Activated CD4-positive, alpha-beta memory T cell treated with anti-CD3 and anti-CD28 coated beads for 36 hours (primary cell): ENCODE results near the gene TRIM38. TPM values are rescaled to one million over a fixed set of nuclear protein-coding genes. Genes with fewer than 3 reads are reported as not detected.

Experiments
- CTCF ChIA-PET: fragments of 350-600 bp; sonication (Branson Sonifier 250); formaldehyde crosslinking; loops from one replicate; lab custom pipeline; 2021; ENCODE audit warnings: antibody characterized with exemption, inconsistent platforms; lab: Charles Lee
- POLR2A ChIA-PET: fragments of 350-600 bp; sonication (Branson Sonifier 250); formaldehyde crosslinking; loops from one replicate; lab custom pipeline; 2021; ENCODE audit warnings: antibody characterized with exemption; lab: Charles Lee
- DNase-seq: peaks from one replicate; pipeline ENCODE4 v3.0.0-alpha.2; 2020
- H3K27ac Mint-ChIP-seq: one replicate; pipeline ENCODE4 v1.8.0; 2021; ENCODE audit warnings: mixed read lengths
- H3K27me3 Mint-ChIP-seq: one replicate; pipeline ENCODE4 v1.8.0; 2021; ENCODE audit warnings: mixed read lengths
- H3K36me3 Mint-ChIP-seq: one replicate; pipeline ENCODE4 v1.8.0; 2021; ENCODE audit warnings: mixed read lengths
- H3K4me1 Mint-ChIP-seq: one replicate; pipeline ENCODE4 v1.8.0; 2021; ENCODE audit warnings: low read depth, mixed read lengths
- H3K4me3 Mint-ChIP-seq: one replicate; pipeline ENCODE4 v1.8.0; 2021; ENCODE audit warnings: mild to moderate bottlenecking, mixed read lengths
- H3K9me3 Mint-ChIP-seq: one replicate; pipeline ENCODE4 v1.8.0; 2021; ENCODE audit warnings: mixed read lengths
- intact Hi-C: fragments of 100-400 bp; cut with micrococcal nuclease; formaldehyde crosslinking; loops from one replicate; pipeline ENCODE4 v1.15.1; 2023
- total RNA-seq, 2 experiments: library from RNA; stranded (reverse); gene quantifications; one replicate each; pipeline ENCODE4 v1.2.3, GENCODE V29; 2021

Gene TRIM38
- total RNA-seq, 2 experiments from 2014 or later, result 29.5 to 30.8 TPM

GRCh38 chr6:25972902-25973301 is 10.3 kb downstream of the TRIM38 start:
- Mint-ChIP-seq H3K27ac (no peak overlapping the region), H3K4me1 (peaks cover 79% of the 10 kb centered on the region)

GRCh38 chr6:25973923-25974555 is 11.4 kb downstream of the TRIM38 start:
- intact Hi-C loops, result no loop called here
- Mint-ChIP-seq H3K27ac (no peak overlapping the region), H3K9me3 (no peaks in the 10 kb centered on the region), H3K27me3 (no peaks in the 10 kb centered on the region), H3K4me1 (peaks cover 69% of the 10 kb centered on the region), H3K36me3 (peaks cover 71% of the 10 kb centered on the region), H3K4me3 (no peak overlapping the region)
- ChIA-PET CTCF (interaction anchor here (1.0 to 2.3 kb wide), 4 partner anchors 12 to 44 kb away, joined by 4 to 10 read pairs (median 7); partner anchors contain the start of gene TRIM38), POLR2A (interaction anchor here (1.1 to 6.8 kb wide), 2 partner anchors 12 to 16 kb away, joined by 3 to 46 read pairs; partner anchors contain the start of gene TRIM38)
- no peak for DNase-seq

More at GRCh38 chr6:25972902-25973301, 10.3 kb downstream of the TRIM38 start:
- H3K9me3 Mint-ChIP-seq, result no peaks in the 10 kb centered on the region
- H3K27me3 Mint-ChIP-seq, result no peaks in the 10 kb centered on the region
- H3K36me3 Mint-ChIP-seq, result peaks cover 82% of the 10 kb centered on the region
- no peak for DNase-seq
- CTCF ChIA-PET, result interaction anchor here (1.2 to 1.8 kb wide), 2 partner anchors 19 to 30 kb away, joined by 3 to 9 read pairs; no protein-coding TSS in a partner anchor
- no peak overlapping the region for H3K4me3 Mint-ChIP-seq
- POLR2A ChIA-PET, result interaction anchor here (1.1 to 6.8 kb wide), 2 partner anchors 11 to 17 kb away, joined by 3 to 46 read pairs; partner anchors contain the start of gene TRIM38
- intact Hi-C loops, result no loop called here

GRCh38 chr6:25975923-25976560 is 13.4 kb downstream of the TRIM38 start:
- Mint-ChIP-seq H3K4me1 (peaks cover 61% of the 10 kb centered on the region), H3K36me3 (peaks cover 64% of the 10 kb centered on the region), H3K4me3 (no peak overlapping the region), H3K27me3 (no peaks in the 10 kb centered on the region), H3K27ac (peak overlapping the region; percentile 51), H3K9me3 (no peaks in the 10 kb centered on the region)
- DNase-seq, result no peak
- intact Hi-C loops, result loop anchor here (1.0 to 5.0 kb wide), 4 partner anchors 14 to 839 kb away; partner anchors contain the start of gene TRIM38
- CTCF ChIA-PET, result interaction anchor here (1.3 to 2.3 kb wide), 2 partner anchors 17 to 27 kb away, joined by 4 to 10 read pairs; no protein-coding TSS in a partner anchor
- POLR2A ChIA-PET, result interaction anchor here (0.8 to 6.8 kb wide), 5 partner anchors 9 to 56 kb away, joined by 3 to 46 read pairs (median 5); partner anchors contain the start of gene TRIM38

GRCh38 chr6:25980935-25981334 is 18.3 kb downstream of the TRIM38 start:
- DNase-seq, result no peak
- Mint-ChIP-seq H3K27me3 (no peaks in the 10 kb centered on the region), H3K4me3 (no peak overlapping the region), H3K27ac (peak overlapping the region; percentile 70), H3K36me3 (peaks cover 67% of the 10 kb centered on the region), H3K9me3 (no peaks in the 10 kb centered on the region), H3K4me1 (peaks cover 48% of the 10 kb centered on the region)
- ChIA-PET CTCF (interaction anchor here (1.2 to 3.7 kb wide), 4 partner anchors 11 to 22 kb away, joined by 3 to 23 read pairs (median 7); no protein-coding TSS in a partner anchor), POLR2A (interaction anchor here (1.5 kb wide), 1 partner anchor 10 kb away, joined by 3 read pairs; no protein-coding TSS in a partner anchor)
- intact Hi-C loops, result no loop called here

GRCh38 chr6:25981568-25982263 is 19.1 kb downstream of the TRIM38 start:
- H3K9me3 Mint-ChIP-seq, result no peaks in the 10 kb centered on the region
- CTCF ChIA-PET, result interaction anchor here (0.9 to 3.7 kb wide), 5 partner anchors 10 to 45 kb away, joined by 3 to 23 read pairs (median 4); no protein-coding TSS in a partner anchor
- H3K4me3 Mint-ChIP-seq, result no peak overlapping the region
- no peak for DNase-seq
- peak overlapping the region; percentile 70 for H3K27ac Mint-ChIP-seq
- H3K4me1 Mint-ChIP-seq, result peaks cover 40% of the 10 kb centered on the region
- peaks cover 64% of the 10 kb centered on the region for H3K36me3 Mint-ChIP-seq
- intact Hi-C loops, result no loop called here
- H3K27me3 Mint-ChIP-seq, result no peaks in the 10 kb centered on the region
- POLR2A ChIA-PET, result interaction anchor here (1.5 to 1.6 kb wide), 2 partner anchors 10 to 11 kb away, joined by 3 to 5 read pairs; no protein-coding TSS in a partner anchor

GRCh38 chr6:25984265-25984664 is 21.7 kb downstream of the TRIM38 start:
- POLR2A ChIA-PET, result interaction anchor here (1.0 kb wide), 1 partner anchor 36 kb away, joined by 3 read pairs; a partner anchor contains a TSS
- CTCF ChIA-PET, result no interaction called here
- DNase-seq, result no peak
- Mint-ChIP-seq H3K4me1 (peaks cover 32% of the 10 kb centered on the region), H3K4me3 (no peak overlapping the region), H3K27me3 (no peaks in the 10 kb centered on the region), H3K27ac (no peak overlapping the region), H3K9me3 (no peaks in the 10 kb centered on the region), H3K36me3 (peaks cover 67% of the 10 kb centered on the region)
- intact Hi-C loops, result no loop called here

GRCh38 chr6:25987845-25988244 is 25.2 kb downstream of the TRIM38 start:
- Mint-ChIP-seq H3K27me3 (no peaks in the 10 kb centered on the region), H3K4me3 (no peak overlapping the region), H3K4me1 (peaks cover 26% of the 10 kb centered on the region), H3K9me3 (no peaks in the 10 kb centered on the region), H3K27ac (peak overlapping the region; percentile 4), H3K36me3 (peaks cover 40% of the 10 kb centered on the region)
- intact Hi-C loops, result no loop called here
- no peak for DNase-seq
- CTCF ChIA-PET, result interaction anchor here (1.2 kb wide), 1 partner anchor 32 kb away, joined by 5 read pairs; no protein-coding TSS in a partner anchor
- POLR2A ChIA-PET, result interaction anchor here (1.8 kb wide), 1 partner anchor 20 kb away, joined by 6 read pairs; no protein-coding TSS in a partner anchor

- H3K4me1 Mint-ChIP-seq, result peaks cover 18% of the 10 kb centered on the region
- ChIA-PET CTCF (interaction anchor here (4.3 kb wide), 1 partner anchor 14 kb away, joined by 76 read pairs; no protein-coding TSS in a partner anchor), POLR2A (interaction anchor here (0.6 to 3.9 kb wide), 3 partner anchors 17 to 33 kb away, joined by 3 to 25 read pairs (median 4); a partner anchor contains a TSS)
- peaks cover 18% of the 10 kb centered on the region for H3K36me3 Mint-ChIP-seq
- no peak for DNase-seq
- H3K27me3 Mint-ChIP-seq, result no peaks in the 10 kb centered on the region
- H3K9me3 Mint-ChIP-seq, result no peaks in the 10 kb centered on the region
- no peak overlapping the region for H3K4me3 Mint-ChIP-seq
- no peak overlapping the region for H3K27ac Mint-ChIP-seq
- intact Hi-C loops, result loop anchor here (5.0 kb wide), 2 partner anchors 203 to 273 kb away; no protein-coding TSS in a partner anchor
These were observed 27.7 kb downstream of the TRIM38 start for GRCh38 chr6:25990172-25990873.

- H3K9me3 Mint-ChIP-seq, result no peaks in the 10 kb centered on the region
- no peaks in the 10 kb centered on the region for H3K27me3 Mint-ChIP-seq
- peaks cover 10% of the 10 kb centered on the region for H3K36me3 Mint-ChIP-seq
- peak; percentile 64 for DNase-seq
- H3K4me3 Mint-ChIP-seq, result peak overlapping the region; percentile 96
- H3K4me1 Mint-ChIP-seq, result peaks cover 18% of the 10 kb centered on the region
- POLR2A ChIA-PET, result interaction anchor here (0.7 to 3.9 kb wide), 13 partner anchors 10 to 219 kb away, joined by 3 to 25 read pairs (median 5); partner anchors contain the start of gene TRIM38
- CTCF ChIA-PET, result interaction anchor here (0.7 to 4.3 kb wide), 37 partner anchors 10 to 425 kb away, joined by 3 to 76 read pairs (median 5); partner anchors contain the start of genes SLC17A3 and TRIM38
- intact Hi-C loops, result loop anchor here (1.0 to 5.0 kb wide), 6 partner anchors 16 to 854 kb away; partner anchors contain the start of gene TRIM38
- H3K27ac Mint-ChIP-seq, result peak overlapping the region; percentile 89
These were observed 29.3 kb downstream of the TRIM38 start for GRCh38 chr6:25991785-25992412.
